CD4-positive, alpha-beta T cell (primary cell): ENCODE measurements around the gene CHL1. TPM values are rescaled to one million over a fixed set of nuclear protein-coding genes. Genes with fewer than 3 reads are reported as not detected.

Source experiments
- ATAC-seq: fragments of 200-7000 bp; cut with Tn5 transposase; one replicate; pipeline ENCODE4 v1.10.0; 2022; ENCODE audit warnings: mild to moderate bottlenecking; ENCODE audit not compliant: poor library complexity
- CTCF ChIA-PET: fragments of 350-600 bp; sonication (Branson Sonifier 250); formaldehyde crosslinking; loops from one replicate; lab custom pipeline; 2021; ENCODE audit warnings: antibody characterized with exemption, inconsistent platforms; lab: Charles Lee
- POLR2A ChIA-PET: fragments of 350-600 bp; sonication (Branson Sonifier 250); formaldehyde crosslinking; loops from one replicate; lab custom pipeline; 2021; ENCODE audit warnings: antibody characterized with exemption, inconsistent platforms; lab: Charles Lee
- DNase-seq, 14 experiments: peaks; one replicate each; pipeline ENCODE4 v3.0.0-alpha.2; 2013 to 2020; ENCODE audit warnings: mixed read lengths in 2 of 14
- H3K27ac ChIP-seq, 2 donors: one replicate each; pipeline versions ENCODE4 v1.5.1 to v1.7.0; 2013; ENCODE audit warnings: low read length in 2 of 2, low read depth in 1 of 2, mild to moderate bottlenecking in 1 of 2
- H3K27me3 ChIP-seq, 2 experiments: 1 replicate in 1 of 2; 2 replicates in 1 of 2; pipeline versions ENCODE4 v1.6.1 to v1.7.0; 2013; ENCODE audit warnings: low read length in 2 of 2, control low read depth in 1 of 2, mild to moderate bottlenecking in 1 of 2, moderate library complexity in 1 of 2; ENCODE audit not compliant: insufficient read depth in 2 of 2, control insufficient read depth in 1 of 2
- H3K36me3 ChIP-seq: one replicate; pipeline ENCODE4 v1.6.1; 2013; ENCODE audit warnings: low read length, control low read depth; ENCODE audit not compliant: insufficient read depth
- H3K4me1 ChIP-seq: one replicate; pipeline ENCODE4 v1.6.1; 2013; ENCODE audit warnings: low read length, control low read depth; ENCODE audit not compliant: insufficient read depth
- H3K4me3 ChIP-seq: one replicate; pipeline ENCODE4 v1.5.1; 2013; ENCODE audit warnings: mild to moderate bottlenecking, low read length, moderate library complexity
- H3K9me3 ChIP-seq, 2 experiments: 1 replicate in 1 of 2; 2 replicates in 1 of 2; pipeline versions ENCODE4 v1.6.1 to v1.7.0; 2013; ENCODE audit warnings: low read length in 2 of 2, mild to moderate bottlenecking in 2 of 2, control low read depth in 1 of 2, moderate library complexity in 1 of 2; ENCODE audit not compliant: control insufficient read depth in 1 of 2, insufficient read depth in 1 of 2
- H3K27ac Mint-ChIP-seq: one replicate; pipeline ENCODE4 v1.8.0; 2020; ENCODE audit warnings: mixed read lengths
- H3K27me3 Mint-ChIP-seq: one replicate; pipeline ENCODE4 v1.8.0; 2021; ENCODE audit warnings: mixed read lengths
- H3K36me3 Mint-ChIP-seq: one replicate; pipeline ENCODE4 v1.8.0; 2021; ENCODE audit warnings: low read depth, mixed read lengths
- H3K4me1 Mint-ChIP-seq: one replicate; pipeline ENCODE4 v1.8.0; 2021; ENCODE audit warnings: low read depth, mixed read lengths
- H3K4me3 Mint-ChIP-seq: one replicate; pipeline ENCODE4 v1.8.0; 2020; ENCODE audit warnings: mild to moderate bottlenecking, mixed read lengths
- H3K9me3 Mint-ChIP-seq: one replicate; pipeline ENCODE4 v1.8.0; 2020; ENCODE audit warnings: mixed read lengths
- intact Hi-C, 2 experiments: fragments of 100-400 bp; cut with DNase I in 1 of 2; cut with micrococcal nuclease in 1 of 2; formaldehyde crosslinking; loops; one replicate each; pipeline versions ENCODE4 v1.15.1 to v1.9.0; 2023 to 2025; cut with DNase I, micrococcal nuclease
- total RNA-seq, 174 experiments: library from RNA in 2 of 174; stranded (reverse) in 2 of 174; gene quantifications; one replicate each; pipeline ENCODE4 v1.2.3 and lab custom pipeline; 2021 to 2026
- TF ChIP-seq, protein P1 (sequence below): fragments of 200-600 bp; IDR thresholded peaks from one replicate; pipeline ENCODE4 v1.8.0; 2022; ENCODE audit warnings: antibody characterized with exemption, mild to moderate bottlenecking

CHL1 gene
- total RNA-seq, 2 experiments from 2014 or later, result not detected

DNA sequence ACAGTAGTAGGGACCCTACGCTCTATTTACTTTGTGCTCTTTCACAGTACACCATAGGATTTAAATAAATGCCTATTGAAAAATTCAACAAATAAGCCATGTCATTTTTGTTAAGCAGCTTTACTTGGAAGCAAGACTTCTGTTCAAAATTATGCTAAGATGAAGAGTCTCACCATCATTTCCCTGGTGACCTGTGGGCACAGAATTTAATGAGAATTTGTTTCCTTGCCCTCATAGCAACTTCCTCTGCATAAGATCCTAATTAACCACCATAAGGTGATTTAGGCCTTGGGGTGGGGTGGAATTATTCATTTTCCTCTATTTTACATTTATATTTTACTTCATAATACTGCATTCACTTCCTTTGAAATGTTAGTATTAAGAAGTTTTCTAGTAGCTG lies 70.5 kb downstream of the CHL1 start:
- Histone ChIP-seq H3K27me3 (no peaks in the 10 kb centered on the region), H3K36me3 (no peaks in the 10 kb centered on the region), H3K4me3 (no peak overlapping the region), H3K4me1 (no peaks in the 10 kb centered on the region), H3K27ac (no peak overlapping the region), H3K9me3 (no peaks in the 10 kb centered on the region)
- intact Hi-C loops, result no loop called here
- Mint-ChIP-seq H3K4me1 (no peaks in the 10 kb centered on the region), H3K4me3 (no peak overlapping the region), H3K27ac (no peak overlapping the region), H3K36me3 (no peaks in the 10 kb centered on the region), H3K27me3 (no peaks in the 10 kb centered on the region), H3K9me3 (peaks cover 2% of the 10 kb centered on the region)
- ChIA-PET CTCF (no interaction called here), POLR2A (no interaction called here)
- ATAC-seq (no peak), DNase-seq (no peak)
- TF ChIP-seq, protein P1, sequence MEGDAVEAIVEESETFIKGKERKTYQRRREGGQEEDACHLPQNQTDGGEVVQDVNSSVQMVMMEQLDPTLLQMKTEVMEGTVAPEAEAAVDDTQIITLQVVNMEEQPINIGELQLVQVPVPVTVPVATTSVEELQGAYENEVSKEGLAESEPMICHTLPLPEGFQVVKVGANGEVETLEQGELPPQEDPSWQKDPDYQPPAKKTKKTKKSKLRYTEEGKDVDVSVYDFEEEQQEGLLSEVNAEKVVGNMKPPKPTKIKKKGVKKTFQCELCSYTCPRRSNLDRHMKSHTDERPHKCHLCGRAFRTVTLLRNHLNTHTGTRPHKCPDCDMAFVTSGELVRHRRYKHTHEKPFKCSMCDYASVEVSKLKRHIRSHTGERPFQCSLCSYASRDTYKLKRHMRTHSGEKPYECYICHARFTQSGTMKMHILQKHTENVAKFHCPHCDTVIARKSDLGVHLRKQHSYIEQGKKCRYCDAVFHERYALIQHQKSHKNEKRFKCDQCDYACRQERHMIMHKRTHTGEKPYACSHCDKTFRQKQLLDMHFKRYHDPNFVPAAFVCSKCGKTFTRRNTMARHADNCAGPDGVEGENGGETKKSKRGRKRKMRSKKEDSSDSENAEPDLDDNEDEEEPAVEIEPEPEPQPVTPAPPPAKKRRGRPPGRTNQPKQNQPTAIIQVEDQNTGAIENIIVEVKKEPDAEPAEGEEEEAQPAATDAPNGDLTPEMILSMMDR, result no peak

DNA sequence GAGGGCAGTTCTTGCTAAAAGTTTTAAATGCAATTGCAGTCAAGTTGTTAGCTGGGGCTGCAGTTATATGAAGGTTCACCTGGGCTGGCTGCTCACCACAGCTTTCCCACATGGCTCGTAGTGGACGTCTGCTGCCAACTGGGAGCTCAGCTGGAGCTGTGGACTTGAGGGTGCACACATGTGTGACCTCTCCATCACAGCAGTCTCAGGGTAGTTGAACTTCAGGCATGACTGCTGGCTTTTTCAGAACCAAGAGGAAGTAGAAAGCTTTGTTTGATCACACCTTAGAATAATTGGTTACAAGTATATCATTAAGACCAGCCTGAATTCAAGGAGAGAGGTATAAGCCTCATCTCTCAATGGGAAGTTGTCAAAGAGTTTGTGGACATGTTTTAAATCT lies 74.1 kb downstream of the CHL1 start:
- no peaks in the 10 kb centered on the region for H3K9me3 ChIP-seq
- H3K27ac ChIP-seq, result no peak overlapping the region
- TF ChIP-seq, protein P1, result no peak
- no peak overlapping the region for H3K27ac Mint-ChIP-seq
- no peaks in the 10 kb centered on the region for H3K27me3 Mint-ChIP-seq
- ChIA-PET POLR2A (no interaction called here), CTCF (no interaction called here)
- no peaks in the 10 kb centered on the region for H3K36me3 Mint-ChIP-seq
- no peaks in the 10 kb centered on the region for H3K4me1 ChIP-seq
- peaks cover 2% of the 10 kb centered on the region for H3K9me3 Mint-ChIP-seq
- intact Hi-C loops, result no loop called here
- no peak overlapping the region for H3K4me3 ChIP-seq
- H3K4me3 Mint-ChIP-seq, result no peak overlapping the region
- H3K4me1 Mint-ChIP-seq, result no peaks in the 10 kb centered on the region
- no peak for DNase-seq
- no peak for ATAC-seq
- no peaks in the 10 kb centered on the region for H3K36me3 ChIP-seq
- no peaks in the 10 kb centered on the region for H3K27me3 ChIP-seq

DNA sequence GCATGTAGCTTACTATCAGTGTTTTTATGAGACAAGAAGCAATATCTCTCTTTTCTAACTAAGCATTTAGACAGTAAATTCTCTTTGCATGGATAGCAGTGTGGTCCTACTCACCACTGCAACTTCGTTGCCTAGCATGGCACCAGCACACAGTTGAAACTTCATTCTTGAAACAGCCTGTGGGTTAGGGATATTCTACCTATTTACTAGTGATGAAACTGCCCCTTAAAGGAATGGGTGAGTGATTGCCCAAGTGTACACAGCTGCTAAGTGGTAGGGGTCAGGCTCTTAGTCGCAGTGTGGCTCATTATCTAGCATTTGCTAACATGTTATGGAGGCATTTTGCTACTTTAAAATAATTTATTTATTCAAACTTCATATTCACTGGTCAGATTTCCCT lies 78.4 kb downstream of the CHL1 start:
- H3K36me3 ChIP-seq, result no peaks in the 10 kb centered on the region
- intact Hi-C loops, result no loop called here
- H3K4me1 Mint-ChIP-seq, result no peaks in the 10 kb centered on the region
- H3K27me3 ChIP-seq, result no peaks in the 10 kb centered on the region
- CTCF ChIA-PET, result no interaction called here
- no peak overlapping the region for H3K27ac ChIP-seq
- no peak overlapping the region for H3K27ac Mint-ChIP-seq
- TF ChIP-seq, protein P1, result no peak
- no peaks in the 10 kb centered on the region for H3K4me1 ChIP-seq
- peaks cover 2% of the 10 kb centered on the region for H3K9me3 Mint-ChIP-seq
- H3K4me3 ChIP-seq, result no peak overlapping the region
- no peaks in the 10 kb centered on the region for H3K27me3 Mint-ChIP-seq
- no peak overlapping the region for H3K4me3 Mint-ChIP-seq
- ATAC-seq (no peak), DNase-seq (no peak)
- H3K9me3 ChIP-seq, result peaks cover 0 to 3% of the 10 kb centered on the region in 2 experiments
- H3K36me3 Mint-ChIP-seq, result no peaks in the 10 kb centered on the region
- POLR2A ChIA-PET, result no interaction called here
